ENCODE measurements around the gene LARGE2.

The LARGE2 gene

DNA sequence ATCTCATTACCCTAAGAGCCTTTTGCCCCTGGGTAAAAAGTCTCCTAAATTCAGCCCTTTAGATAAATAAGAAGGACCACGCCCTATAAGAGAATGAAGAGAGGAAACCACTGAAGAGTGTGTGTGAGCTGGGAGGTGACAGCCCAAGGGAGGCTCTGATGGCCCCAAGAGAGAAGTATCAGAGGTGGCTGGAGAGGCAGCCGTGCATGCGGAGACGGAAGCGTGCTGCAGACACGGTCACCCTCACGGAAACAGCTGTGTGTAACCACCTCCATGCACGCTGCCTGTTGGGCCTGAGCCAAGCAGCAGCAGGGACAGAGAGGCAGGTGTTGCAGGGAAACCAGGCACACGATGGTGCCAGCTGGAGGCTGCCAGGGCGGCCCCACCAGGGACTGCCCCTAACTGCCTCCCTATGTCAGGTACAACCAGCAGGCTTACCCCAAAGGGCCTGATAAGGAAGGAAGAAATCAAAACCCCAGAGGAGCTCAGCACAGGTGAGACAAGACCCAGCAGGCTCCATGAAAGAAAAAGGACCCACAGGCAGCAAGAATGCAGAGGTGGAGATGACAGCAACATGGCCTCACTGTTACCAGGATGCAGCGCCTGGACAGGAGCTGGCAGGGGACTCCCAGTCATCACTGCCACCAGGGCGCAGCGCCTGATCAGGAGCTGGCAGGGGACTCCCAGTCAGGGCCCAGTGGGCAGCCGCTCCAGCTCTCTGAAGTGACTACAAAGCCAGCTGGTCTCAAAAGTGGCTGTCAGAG, 7.8 kb downstream of the LARGE2 start:
- no peak for DNase-seq (ENCODE audit: low spot score)

DNA sequence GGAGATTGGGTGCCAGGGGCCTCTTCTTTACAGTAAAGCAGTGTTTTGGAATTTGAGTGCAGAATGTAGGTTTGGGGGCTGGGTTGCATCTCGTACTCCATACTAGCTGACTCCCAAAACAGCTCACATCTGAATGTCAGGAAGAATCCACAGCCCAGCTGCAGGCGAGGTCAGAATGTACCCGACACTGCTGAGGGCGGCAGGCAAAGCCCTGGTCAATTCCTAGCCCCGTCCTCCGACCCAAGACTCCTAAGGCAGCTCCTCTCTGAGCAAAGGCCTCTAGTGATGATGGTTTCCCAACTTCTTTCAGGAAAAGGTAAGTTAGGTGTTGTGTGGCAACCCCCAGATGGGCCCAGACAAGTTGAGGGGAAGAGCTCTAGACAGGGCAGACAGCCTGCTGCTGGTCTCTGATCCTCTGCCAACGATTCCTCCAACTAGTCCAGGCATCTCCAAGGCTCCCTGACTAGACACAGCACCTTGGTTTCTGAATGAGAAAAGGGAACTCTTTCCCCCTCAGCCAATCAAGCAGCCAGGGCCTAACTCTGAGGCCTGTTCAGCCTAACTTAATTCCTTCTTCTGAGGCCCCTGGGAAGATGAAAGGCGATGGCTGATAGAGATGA, 8.6 kb downstream of the LARGE2 start:
- DNase-seq (ENCODE audit: low spot score), result no peak

DNA sequence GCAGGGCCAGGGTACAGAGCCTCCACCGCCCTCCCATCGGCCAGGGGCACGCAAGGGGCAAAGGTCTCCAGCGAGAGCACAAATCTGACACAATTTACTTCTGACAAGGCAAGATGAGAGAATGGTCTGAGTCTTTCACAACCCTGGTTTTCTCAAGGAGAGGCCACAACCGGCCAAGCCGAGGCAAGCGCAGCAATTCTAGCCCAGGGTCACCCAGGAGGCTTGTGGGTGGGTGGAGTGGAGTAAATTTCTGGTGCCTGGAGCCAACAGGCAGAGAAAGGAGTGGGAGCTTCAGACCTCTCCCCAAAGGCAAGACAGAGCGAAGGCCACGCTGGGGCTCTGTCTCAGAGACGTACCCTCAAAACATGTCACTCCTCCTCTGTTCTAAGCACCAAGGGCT, 9.3 kb downstream of the LARGE2 start:
- no peak for DNase-seq (ENCODE audit: low spot score)

DNA sequence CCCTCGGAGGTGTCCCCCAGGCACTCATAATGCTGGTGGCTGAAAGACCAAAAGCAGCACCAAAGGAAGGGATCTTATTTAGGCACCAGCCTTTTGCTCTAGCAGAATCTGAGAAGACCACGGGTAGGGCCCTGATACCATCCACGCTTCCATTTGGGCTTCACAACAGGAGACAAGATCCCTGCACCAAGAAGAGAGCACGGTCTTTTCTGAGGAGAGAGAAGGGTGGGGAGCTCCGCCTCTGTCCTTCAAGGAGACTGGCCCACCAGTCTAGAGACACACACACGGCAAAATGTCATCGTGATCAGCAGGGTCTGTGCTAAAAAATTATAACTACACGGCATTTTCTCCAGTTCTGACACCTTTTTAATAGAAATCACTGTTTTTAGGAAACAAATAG, 9.8 kb downstream of the LARGE2 start:
- DNase-seq (ENCODE audit: low spot score), result no peak

DNA sequence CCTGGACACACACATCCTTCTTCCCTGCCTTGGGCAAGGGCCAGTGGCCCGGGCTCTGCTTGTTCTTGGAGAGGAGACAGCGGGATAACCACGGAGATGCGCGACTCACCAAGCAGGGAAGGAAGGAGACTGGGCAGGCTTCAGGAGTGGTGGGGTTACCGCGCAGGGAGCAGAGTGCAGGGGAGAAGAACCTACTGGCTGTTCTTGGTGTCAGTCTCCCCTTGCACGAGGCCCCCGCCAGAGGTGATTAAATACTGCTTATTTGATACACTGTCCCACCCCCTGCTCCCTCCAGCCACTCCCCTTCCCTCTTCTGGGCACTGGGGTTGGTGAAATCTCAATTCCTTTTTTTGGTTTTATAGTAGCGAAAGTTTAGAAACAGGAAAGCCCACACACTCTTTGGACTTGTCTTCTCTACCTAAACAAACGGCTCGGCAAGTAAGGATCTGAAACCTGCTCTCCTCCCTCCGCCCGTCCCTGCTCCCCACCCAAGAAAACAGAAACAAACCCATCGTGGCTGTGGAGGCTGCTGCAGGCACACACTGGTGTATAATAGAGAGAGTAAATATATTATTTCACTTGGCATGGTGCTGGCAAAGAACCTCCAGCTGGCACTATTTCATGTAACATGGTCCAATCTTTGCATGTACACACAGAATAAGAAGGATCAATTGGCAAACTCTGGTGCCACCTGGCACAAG, 10.8 kb downstream of the LARGE2 start:
- no peak for DNase-seq (ENCODE audit: low spot score)

DNA sequence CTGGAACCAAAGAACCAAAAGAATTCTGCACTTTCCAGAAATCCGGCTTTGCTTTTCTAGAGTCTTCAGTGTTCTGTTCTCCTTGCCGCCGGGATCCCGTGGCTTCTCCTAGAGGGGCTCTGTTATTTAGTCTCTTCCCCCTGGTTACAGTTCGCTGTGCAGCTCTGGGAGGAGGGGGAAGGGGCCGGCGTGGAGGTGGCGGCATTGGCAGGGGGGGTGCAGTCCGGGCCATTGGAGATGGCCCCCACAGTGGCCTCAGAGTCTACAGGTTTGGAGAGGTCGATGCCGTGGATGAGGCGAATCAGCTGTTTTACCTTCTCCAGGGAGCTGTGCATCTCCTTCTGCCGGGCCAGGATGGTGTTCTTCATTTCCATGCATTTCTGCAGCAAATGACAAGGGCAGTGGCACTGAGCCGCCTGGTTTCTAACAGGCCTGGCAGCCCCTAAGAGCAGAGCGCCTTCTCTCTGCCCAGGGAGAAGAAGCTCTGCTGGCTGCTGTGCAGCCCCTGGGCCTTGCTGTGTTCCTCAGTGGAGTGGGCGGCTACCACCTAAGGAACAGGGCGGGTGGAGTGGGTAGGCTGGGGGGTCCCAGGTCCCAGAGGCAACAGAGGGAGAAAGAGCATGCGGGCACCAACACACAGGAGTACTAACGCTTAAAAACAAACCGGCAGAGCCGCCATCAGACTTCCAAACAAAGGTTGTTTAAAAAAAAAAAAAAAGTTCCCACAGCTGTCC, 11.6 kb downstream of the LARGE2 start:
- no peak for DNase-seq (ENCODE audit: low spot score)

DNA sequence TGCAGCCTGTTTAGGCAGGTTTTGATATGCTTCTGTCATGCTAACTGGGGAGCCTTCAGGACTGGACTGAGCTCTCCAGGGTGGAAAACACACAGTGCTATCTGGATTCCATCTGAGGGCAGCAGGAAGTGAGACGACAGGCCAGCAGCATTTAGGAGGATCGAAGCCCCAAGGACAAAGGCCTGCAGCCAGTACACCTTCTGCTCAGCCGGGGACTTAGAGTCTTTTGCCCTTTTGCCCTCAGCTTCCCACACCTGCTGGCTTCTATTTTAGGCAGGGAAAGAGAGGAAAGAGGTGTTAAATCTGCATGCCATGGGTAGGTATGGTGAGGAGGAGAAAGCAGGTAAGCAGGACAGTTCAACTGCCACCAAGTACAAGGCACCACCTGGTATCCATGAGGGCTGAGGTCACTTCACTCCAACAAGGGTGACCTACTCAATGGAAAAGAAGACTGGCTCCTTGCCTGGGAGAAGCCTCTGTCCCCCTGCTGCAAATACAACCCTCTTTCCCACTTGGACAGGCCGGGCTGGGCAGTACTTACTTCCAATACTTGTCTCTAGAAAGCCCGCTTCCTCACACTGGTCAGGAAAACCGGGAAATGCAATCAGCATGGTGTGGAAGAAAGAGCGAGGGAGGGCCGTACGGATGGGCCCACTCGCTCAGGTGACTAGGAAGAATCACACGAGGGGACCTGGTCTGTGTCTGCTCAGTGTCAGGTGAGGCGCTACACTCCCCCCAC, 12.3 kb downstream of the LARGE2 start:
- no peak for DNase-seq (ENCODE audit: low spot score)

DNA sequence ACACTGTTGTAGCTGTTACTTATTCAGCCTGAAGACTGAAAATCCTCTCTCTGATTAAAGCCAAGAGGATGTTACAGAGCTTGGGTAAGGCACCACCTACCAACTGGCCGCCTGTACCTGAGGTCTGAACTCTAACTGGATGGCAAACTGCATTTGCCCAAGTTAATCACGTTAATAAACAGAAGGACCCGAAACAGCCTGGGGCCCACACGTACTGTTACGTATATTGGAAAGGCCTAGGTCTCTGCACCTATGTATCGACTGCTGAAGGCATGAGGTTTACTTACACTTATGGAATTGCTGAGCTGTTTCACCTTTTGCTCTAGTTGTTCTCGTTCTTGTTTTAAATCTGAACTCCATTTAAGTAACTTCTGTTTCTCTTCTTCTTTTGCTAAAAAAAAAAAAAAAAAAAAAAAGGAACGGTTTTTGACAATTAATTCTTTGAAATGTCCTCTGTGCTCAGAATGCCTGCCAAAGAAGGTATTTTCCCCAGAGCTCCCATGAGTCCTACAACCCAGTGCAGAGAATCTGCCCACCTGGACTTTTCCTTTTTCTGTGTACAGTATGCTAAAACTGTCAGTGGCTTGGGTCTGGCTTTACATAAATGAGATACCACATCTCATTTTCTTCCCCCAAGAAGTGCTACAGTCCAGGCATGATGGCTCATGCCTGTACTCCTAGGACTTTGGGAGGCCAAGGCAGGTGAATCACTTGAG, 13.1 kb downstream of the LARGE2 start:
- no peak for DNase-seq (ENCODE audit: low spot score)

DNA sequence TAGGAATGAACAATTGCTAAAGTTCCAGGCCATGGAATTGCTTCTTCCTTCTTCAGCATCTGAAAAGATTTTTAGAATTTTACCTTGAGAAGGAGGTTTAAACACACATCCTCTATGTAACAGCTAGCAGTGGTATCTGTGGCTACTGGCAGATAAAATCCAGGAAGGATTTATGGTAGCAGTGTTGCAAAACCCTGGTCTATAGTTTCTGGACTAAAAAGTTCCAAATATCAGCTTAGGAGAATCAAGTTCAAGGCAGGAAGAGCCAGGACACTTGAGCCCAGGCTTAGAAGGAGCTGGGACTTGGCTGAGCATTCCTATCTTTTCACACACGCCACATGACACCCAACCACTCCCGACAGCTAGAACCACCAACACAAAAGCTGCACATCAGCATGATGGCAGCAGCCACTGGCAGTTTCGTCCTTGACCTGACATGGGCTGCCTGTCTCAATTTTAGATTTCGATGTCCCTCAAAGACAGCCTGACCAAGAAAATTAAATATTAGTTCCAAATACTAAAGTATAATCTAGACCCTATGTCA, 14.1 kb downstream of the LARGE2 start:
- no peak for DNase-seq (ENCODE audit: low spot score)

DNA sequence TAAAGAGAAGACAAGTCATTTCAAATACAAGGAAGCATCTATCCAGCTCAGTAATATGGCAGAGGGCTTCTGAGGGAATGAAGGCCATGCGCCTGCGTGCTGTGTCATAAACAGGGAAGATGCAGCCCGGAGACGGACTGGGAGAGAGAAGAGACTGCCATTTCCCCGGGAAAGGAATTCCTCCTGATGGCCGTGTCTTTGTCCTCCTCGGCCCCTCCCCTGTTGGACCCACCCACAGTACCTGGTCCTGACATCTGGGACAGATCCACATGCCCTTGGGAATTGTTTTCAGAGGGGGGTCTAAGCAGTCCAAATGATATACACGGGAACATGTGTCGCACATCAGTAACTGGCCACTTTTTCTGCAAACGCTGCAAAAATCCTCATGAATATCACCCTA, 15.5 kb downstream of the LARGE2 start:
- no peak for DNase-seq (ENCODE audit: low spot score)

DNA sequence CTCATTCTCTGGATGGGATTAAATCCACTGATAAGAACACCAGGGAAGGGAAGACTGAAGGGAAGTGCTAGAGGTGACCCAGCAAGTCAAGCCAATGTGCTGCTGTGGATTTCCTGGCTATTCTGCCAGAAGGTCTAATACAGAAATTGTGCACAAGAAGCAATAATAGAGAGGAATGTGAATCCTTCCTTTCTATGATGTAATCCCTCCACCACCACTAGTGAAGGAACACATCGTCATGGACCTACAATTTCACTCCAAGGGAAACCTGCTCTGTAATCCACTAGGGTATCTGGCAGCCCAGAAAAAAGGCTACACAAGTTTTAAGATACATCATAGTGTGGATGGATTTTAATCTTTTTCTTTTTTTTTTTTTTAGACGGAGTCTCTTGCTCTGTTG, 17.4 kb downstream of the LARGE2 start:
- no peak for DNase-seq (ENCODE audit: low spot score)

DNA sequence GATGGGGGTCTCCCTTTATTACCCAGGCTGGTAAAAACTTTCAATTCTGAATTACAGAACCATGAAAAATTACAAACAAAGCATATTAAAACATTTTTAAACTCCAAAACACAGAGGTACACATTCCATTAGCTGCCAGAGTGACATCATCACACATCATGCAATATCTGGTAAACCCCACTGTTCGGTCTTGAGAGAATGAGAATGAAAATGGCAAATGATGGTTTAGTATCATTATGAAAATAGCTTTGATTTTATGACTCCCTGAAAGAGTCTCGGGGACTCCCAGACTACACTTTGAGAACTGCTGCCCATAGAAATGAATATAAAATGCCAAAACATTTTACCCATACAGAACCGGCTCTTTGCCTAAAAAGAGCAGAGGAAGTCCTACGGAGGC, 18.8 kb downstream of the LARGE2 start:
- no peak for DNase-seq (ENCODE audit: low spot score)

DNA sequence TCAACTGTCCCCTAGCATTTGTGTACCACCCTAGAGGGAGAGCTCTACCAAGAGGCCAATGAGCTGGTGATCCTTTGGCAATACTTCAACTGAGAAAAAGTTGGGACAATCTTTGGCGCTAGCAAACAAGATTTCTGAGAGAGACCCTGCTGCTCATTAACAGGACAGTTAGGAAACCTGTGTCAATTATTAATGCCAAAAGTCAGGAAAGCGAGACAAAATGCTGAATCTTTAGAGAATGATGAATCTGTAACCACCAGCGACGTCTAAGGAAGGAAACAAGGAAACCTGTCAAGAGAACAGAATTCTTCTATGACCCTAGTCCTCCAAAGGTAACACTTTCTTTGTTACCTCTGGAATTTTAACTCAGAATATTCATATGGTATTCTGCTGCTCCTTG, 19.9 kb downstream of the LARGE2 start:
- no peak for DNase-seq (ENCODE audit: low spot score)

DNA sequence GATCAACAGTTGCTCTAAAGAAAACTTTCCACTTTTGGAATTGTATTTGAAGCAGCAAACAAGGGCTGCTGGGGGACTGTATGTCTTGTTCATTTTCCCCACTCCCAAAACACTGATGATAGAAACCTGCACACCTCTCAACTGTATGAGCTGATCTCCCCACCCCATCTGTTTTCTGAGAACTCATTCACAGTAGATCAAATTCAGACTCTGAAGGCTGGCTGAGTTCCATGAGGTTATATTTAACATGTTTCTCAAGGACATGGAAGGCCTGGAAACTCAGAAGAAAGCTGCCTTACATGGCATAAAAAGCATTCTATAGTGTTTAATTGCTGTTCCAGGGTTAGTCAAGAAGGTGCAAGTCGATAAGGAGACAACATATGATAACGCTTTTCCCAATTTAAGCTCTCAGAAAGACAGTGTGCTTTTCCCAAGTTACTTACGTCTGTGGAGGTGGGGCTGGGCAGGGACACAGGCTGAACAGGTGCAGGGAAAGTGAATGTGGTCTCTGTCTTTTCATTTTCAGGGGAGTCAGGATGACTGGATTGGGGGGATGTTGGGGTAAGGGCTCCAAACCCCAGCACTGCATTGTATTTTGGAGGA, 23.0 kb downstream of the LARGE2 start:
- DNase-seq (ENCODE audit: low spot score), result no peak

DNA sequence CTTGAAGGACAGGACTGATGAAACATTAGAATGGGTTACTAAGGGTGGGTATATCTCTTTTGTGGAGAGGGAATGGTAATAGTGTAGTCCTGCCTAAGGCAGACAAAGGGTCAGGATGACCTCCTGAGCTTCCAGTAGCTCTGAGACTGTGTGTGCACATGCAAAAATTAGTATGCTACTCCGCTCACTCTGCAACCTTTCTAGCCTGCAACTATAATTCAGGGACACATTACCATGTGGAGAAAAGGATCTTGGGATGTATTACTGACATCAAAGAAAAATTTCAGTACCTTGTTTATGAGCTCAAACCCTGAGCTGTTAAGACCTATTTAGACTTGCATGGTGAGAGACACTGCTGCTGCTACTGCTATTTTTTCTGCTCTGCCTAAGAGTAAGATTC, 25.4 kb downstream of the LARGE2 start:
- DNase-seq (ENCODE audit: low spot score), result no peak

DNA sequence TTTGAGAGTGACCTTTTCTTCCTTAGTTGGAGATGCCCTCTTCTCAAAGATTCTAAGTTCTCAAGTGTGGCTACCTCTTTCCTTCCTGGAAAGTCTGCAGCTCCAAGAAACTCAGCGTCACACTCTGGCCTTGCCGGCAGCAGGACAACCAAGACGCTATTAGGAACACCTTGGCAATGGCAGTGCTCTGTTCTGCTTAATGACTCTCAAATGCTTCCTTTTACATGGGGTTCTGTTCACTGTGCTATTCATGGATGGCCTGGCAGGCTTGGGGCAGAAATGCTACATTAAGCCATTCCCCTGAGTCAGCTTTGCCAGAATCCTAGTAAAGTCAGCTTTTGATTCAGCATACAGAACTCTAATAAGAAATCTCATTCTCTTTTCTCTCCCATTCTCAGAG, 25.9 kb downstream of the LARGE2 start:
- no peak for DNase-seq (ENCODE audit: low spot score)

DNA sequence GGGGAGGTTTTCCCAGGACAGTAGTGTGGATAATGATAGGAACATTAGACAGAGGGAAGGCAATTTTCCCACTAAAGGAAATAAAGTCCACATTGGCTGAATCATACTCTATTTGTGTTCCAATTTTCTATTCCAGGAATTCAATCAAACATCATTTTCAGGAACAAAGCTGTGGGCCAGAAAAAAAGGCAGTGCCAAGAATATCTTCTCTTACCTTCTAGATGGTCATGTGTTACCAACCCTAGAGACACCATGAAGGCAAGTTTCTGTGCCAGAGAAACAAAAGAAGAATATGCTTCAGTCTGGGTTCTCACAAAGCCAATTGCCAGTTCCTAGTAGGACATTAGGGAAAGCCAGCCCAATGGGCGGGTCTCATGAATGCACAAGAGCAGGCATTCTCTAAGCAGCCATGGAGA, 27.5 kb downstream of the LARGE2 start:
- DNase-seq (ENCODE audit: low spot score), result no peak

DNA sequence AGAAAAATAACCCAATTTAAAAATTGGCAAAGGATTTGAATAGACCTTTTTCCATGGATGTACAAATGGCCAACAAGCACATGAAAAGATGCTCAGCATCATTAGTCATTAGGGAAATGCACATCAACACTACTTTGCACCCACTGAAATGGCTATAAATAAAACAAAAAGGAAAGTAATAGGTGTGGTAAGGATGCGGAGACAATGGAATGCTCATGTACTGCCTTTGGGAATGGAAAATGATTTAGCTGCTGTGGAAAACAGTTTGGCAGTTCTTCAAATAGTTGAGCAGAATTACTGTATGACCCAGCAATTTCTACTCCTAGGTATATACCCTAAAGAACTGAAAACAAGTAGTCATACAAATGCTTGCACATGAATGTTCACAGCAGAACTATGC, 37.4 kb downstream of the LARGE2 start:
- no peak for DNase-seq (ENCODE audit: low spot score)

DNA sequence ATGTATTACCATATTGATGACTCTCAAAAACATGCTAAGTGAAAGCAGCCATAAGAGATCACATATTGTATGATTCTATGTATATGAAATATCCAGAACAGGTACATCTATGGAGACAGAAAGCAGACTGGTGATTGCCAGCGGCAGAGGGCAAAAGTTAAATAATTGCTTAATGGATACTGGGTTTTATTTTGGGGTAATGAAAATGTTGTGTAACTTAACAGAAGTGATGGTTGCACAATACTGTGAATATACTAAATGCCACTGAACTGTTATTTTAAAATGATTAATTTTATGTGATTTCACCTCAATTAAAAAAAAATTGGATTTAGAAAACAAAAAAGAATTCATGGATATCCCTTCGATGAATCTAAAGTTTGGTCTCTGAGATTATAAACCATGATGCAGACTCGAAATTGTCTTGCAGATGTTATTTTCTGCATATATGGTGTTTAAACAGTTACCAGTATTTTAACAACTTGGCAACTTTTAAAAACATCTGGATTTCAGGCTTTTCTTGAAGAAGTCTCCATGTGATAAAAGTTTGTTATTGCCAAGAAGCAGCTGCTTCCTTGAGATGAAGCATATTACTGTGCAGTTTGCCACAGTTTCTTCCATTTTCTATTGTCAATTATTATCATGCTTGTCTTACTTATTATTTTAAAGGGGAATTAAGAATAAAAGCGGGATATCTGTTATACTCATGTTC, 38.1 kb downstream of the LARGE2 start:
- DNase-seq (ENCODE audit: low spot score), result no peak

DNA sequence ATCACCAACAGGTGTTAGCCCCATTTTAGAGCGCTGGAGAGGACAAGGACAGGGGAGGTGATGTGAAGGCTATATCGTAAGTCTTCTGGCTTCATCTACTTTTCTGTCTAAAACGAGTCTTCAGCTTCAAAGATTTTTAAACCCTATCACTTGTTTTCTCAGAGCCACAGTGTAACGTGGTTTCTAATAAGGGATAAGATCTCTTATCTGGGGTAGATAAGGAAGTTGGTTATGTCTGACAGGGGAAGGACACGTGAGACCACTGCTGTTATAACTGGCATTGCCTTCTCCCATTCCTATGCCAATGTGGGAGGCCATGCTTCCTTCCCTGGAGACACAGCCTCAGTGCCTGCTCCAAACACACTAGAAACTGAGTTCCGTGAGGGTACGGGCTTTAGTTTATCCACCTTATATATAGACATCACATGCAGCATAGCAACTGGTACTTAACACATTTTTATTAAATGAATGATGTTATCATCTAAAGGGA, 39.3 kb downstream of the LARGE2 start:
- DNase-seq (ENCODE audit: low spot score), result no peak

Data from left forelimb (tissue), 1 donor.